Measurements from ENCODE around the gene TGOLN2.

TGOLN2 gene

GRCh38 chr2:85310330-85310729, 17.5 kb downstream of the TGOLN2 start:
- no peak for DNase-seq (ENCODE audit: low read depth, low spot score)
- TF ChIP-seq CTCF (IDR thresholded peaks at IDR 0.05; ENCODE audit: insufficient read depth, low read length, missing control alignments), result no peak
- ChIA-PET POLR2A (no interaction called here), CTCF (interaction anchor here (0.9 to 14.8 kb wide), 3 partner anchors 11 to 245 kb away, joined by 3 to 376 read pairs (median 61); no protein-coding TSS in a partner anchor)
- no peak overlapping the region for H3K4me3 ChIP-seq (ENCODE audit: low read depth, low read length)

GRCh38 chr2:85309699-85310321, 18.0 kb downstream of the TGOLN2 start:
- H3K4me3 ChIP-seq (ENCODE audit: low read depth, low read length), result no peak overlapping the region
- ChIA-PET POLR2A (interaction anchor here (0.5 kb wide), 1 partner anchor 364 kb away, joined by 3 read pairs; no protein-coding TSS in a partner anchor), CTCF (interaction anchor here (3.2 to 14.8 kb wide), 2 partner anchors 11 to 244 kb away, joined by 61 to 376 read pairs; no protein-coding TSS in a partner anchor)
- DNase-seq (ENCODE audit: low read depth, low spot score), result no peak
- TF ChIP-seq CTCF (IDR thresholded peaks at IDR 0.05; ENCODE audit: insufficient read depth, low read length, missing control alignments), result no peak

GRCh38 chr2:85308896-85309555, 18.8 kb downstream of the TGOLN2 start:
- DNase-seq (ENCODE audit: low read depth, low spot score), result no peak
- CTCF ChIA-PET, result interaction anchor here (0.6 to 14.8 kb wide), 5 partner anchors 10 to 331 kb away, joined by 3 to 376 read pairs (median 4); no protein-coding TSS in a partner anchor
- H3K4me3 ChIP-seq (ENCODE audit: low read depth, low read length), result no peak overlapping the region
- TF ChIP-seq CTCF (IDR thresholded peaks at IDR 0.05; ENCODE audit: insufficient read depth, low read length, missing control alignments), result no peak
- POLR2A ChIA-PET, result interaction anchor here (0.5 kb wide), 1 partner anchor 363 kb away, joined by 3 read pairs; no protein-coding TSS in a partner anchor

GRCh38 chr2:85308201-85308600, 19.6 kb downstream of the TGOLN2 start:
- DNase-seq (ENCODE audit: low read depth, low spot score), result no peak
- no peak overlapping the region for H3K4me3 ChIP-seq (ENCODE audit: low read depth, low read length)
- no peak for TF ChIP-seq CTCF (IDR thresholded peaks at IDR 0.05; ENCODE audit: insufficient read depth, low read length, missing control alignments)
- ChIA-PET CTCF (interaction anchor here (0.6 to 14.8 kb wide), 4 partner anchors 9 to 331 kb away, joined by 3 to 376 read pairs (median 32); no protein-coding TSS in a partner anchor), POLR2A (no interaction called here)

GRCh38 chr2:85307527-85307897, 20.3 kb downstream of the TGOLN2 start:
- TF ChIP-seq CTCF (IDR thresholded peaks at IDR 0.05; ENCODE audit: insufficient read depth, low read length, missing control alignments), result no peak
- no peak overlapping the region for H3K4me3 ChIP-seq (ENCODE audit: low read depth, low read length)
- ChIA-PET POLR2A (no interaction called here), CTCF (interaction anchor here (1.5 to 14.8 kb wide), 2 partner anchors 9 to 242 kb away, joined by 6 to 376 read pairs; no protein-coding TSS in a partner anchor)
- DNase-seq (ENCODE audit: low read depth, low spot score), result no peak
